Breast epithelium (tissue), 3 donors: ENCODE measurements around the gene FASTK.

ENCODE experiments used
- CTCF ChIP-seq, 3 donors: fragments of 450-650 bp; IDR thresholded peaks; one replicate each; pipeline ENCODE4 v1.5.1; 2016 to 2017; ENCODE audit warnings: antibody characterized with exemption in 3 of 3, mild to moderate bottlenecking in 3 of 3, moderate library complexity in 3 of 3
- POLR2A ChIP-seq: fragments of 450-650 bp; IDR thresholded peaks from one replicate; pipeline ENCODE4 v1.6.1; 2016; ENCODE audit warnings: antibody characterized with exemption, mild to moderate bottlenecking, moderate library complexity

DNA sequence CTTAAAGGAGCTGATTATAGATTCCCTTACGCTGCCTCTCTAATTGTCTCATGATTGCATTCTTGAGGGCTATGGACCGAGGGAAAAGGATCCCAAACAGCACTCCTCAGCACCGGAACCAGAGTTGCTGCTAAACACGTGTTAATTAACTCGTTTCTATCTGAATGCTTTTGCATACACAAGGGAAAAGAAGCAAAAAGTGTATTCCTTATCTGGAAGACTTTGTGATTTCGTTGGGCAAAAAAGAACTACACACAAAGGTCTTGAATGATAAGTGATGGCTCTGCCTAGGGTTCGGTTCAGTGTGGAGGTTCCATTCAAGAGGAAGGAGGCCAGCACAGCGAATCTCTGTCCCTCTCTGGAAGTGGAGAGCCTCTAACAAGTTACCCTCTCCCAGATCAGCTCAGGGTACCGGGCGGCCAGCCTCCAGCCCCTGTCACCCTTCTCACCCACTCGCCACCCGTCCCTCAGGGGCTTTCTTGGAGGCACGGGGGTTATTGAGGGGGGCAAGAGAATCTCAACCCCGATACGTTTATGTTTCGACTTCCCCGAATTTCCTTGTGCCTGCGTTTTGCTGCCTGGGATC, 21.7 kb downstream of the FASTK start:
- TF ChIP-seq CTCF (IDR thresholded peaks at IDR 0.05) = no peak
- no peak for TF ChIP-seq POLR2A
